ENCODE data around the gene DAZL.

- peak in 2 of 12 donors; percentile 2 to 18 for TF ChIP-seq CTCF (IDR thresholded peaks at IDR 0.05)
- TF ChIP-seq POLR2A (IDR thresholded peaks at IDR 0.05) = no peak
Observed at GRCh38 chr3:16601537-16602005, 3.7 kb downstream of the DAZL start.
